Mesodermal cell (in vitro differentiated cells): ENCODE data around the gene CCT6B. TPM values are rescaled to one million over a fixed set of nuclear protein-coding genes. Genes with fewer than 3 reads are reported as not detected.
"Not testable (repeated sequence)": the region's sequence is repeated elsewhere in the genome, so short reads cannot be mapped to it uniquely, and the experiment has no call there.

Source experiments
- H3K27ac ChIP-seq: 2 replicates; pipeline ENCODE4 v1.7.0; 2013; ENCODE audit warnings: mild to moderate bottlenecking, low read depth, low read length, moderate library complexity; ENCODE audit not compliant: severe bottlenecking
- H3K36me3 ChIP-seq: 2 replicates; pipeline ENCODE4 v1.7.1; 2013; ENCODE audit warnings: mild to moderate bottlenecking, low read length, moderate library complexity; ENCODE audit not compliant: control insufficient read depth, insufficient read depth
- H3K4me1 ChIP-seq: one replicate; pipeline ENCODE4 v1.7.1; 2013; ENCODE audit warnings: mild to moderate bottlenecking, low read length; ENCODE audit not compliant: insufficient read depth, control insufficient read depth, poor library complexity, severe bottlenecking
- H3K4me3 ChIP-seq: 2 replicates; pipeline ENCODE4 v1.7.0; 2013; ENCODE audit warnings: low read length, control low read depth, mild to moderate bottlenecking; ENCODE audit not compliant: insufficient read depth, poor library complexity, severe bottlenecking; ENCODE audit errors: extremely low read depth
- H3K9me3 ChIP-seq: 2 replicates; pipeline ENCODE4 v1.7.1; 2013; ENCODE audit warnings: mild to moderate bottlenecking, low read length, moderate library complexity; ENCODE audit not compliant: control insufficient read depth
- WGBS, 2 experiments: methylation state at CpG; one replicate each; pipeline ENCODE4 v1.1.5; 2013; ENCODE audit warnings: missing lambda C conversion rate in 2 of 2; ENCODE audit not compliant: insufficient coverage in 2 of 2; 5-methylcytosine and 5-hydroxymethylcytosine counted together
- polyA plus RNA-seq, 2 experiments: library from polyadenylated mRNA; stranded (reverse); fragments of 50-300 nt; gene quantifications; one replicate each; pipeline ENCODE4 v1.2.3, GENCODE V29; 2013

The CCT6B gene, protein sequence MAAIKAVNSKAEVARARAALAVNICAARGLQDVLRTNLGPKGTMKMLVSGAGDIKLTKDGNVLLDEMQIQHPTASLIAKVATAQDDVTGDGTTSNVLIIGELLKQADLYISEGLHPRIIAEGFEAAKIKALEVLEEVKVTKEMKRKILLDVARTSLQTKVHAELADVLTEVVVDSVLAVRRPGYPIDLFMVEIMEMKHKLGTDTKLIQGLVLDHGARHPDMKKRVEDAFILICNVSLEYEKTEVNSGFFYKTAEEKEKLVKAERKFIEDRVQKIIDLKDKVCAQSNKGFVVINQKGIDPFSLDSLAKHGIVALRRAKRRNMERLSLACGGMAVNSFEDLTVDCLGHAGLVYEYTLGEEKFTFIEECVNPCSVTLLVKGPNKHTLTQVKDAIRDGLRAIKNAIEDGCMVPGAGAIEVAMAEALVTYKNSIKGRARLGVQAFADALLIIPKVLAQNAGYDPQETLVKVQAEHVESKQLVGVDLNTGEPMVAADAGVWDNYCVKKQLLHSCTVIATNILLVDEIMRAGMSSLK
- polyA plus RNA-seq (2013, experiment 1 of 2): 1.0 TPM
- 1.8 TPM for polyA plus RNA-seq (2013, experiment 2 of 2)

DNA sequence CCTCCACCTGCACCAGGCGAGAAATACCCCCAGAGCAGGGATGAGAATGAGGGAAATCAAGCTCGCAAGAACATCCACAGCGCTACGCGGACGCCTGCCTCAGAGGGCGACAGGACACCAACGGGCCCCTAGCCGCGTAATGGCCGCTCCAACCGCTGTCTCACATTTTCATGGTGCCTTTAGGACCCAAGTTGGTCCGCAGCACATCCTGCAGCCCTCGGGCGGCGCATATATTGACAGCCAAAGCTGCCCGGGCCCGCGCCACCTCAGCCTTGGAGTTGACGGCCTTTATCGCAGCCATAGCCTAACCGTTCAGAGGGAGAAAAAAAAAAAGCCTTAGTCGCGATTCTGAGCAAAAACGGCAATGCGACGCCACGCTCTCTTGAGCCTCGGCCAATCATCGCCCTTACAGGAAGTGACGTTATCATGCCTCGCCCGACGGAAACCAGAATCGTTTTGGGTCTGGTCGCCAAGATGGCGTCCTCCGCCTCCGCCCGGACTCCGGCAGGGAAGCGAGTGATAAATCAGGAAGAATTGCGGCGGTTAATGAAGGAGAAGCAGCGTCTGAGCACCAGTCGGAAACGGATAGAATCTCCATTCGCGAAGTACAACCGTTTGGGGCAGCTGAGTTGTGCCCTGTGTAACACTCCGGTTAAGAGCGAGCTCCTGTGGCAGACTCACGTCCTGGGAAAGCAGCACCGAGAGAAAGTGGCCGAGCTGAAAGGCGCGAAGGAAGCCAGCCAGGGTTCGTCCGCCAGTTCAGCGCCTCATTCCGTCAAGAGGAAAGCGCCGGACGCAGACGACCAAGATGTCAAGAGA, at the start of gene CCT6B, which contains the start of gene ZNF830:
TSS of gene CCT6B (minus strand) at position 368 of the 819 bp plus-strand sequence. CDS start at position 301, 67 bp downstream.
TSS of gene ZNF830 (plus strand) at position 448 of the 819 bp plus-strand sequence. CDS start at position 475, 27 bp downstream.
- WGBS, 2 experiments: 0% methylated on average over 57 to 59 of the region's 65 CpGs

DNA sequence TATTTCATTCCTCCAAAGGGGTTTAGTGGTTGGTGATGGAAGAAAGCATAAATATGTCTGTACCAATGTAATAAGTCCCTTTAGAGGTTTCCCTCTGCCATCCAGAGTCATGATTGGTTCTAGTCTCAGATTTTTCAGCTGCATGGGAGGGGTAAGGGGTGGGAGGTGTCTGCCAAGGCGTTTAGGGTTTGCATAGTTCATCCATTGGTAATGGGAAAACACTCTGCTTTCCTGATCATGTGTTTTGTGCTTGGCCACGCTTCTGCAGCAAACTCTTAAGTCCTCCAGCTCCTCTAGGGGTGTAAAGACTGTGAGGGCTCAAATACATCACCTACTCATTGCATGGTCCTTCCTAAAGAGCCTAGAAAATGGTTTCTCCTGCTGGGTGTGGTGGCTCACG, 48.8 kb upstream of the CCT6B start:
- no peak overlapping the region for H3K4me3 ChIP-seq
- WGBS, 2 experiments: 73% methylated on average over 2 of the region's 3 CpGs; no CpG with 5 or more reads in 1 of the 2 experiments
- no peaks in the 10 kb centered on the region for H3K9me3 ChIP-seq
- peaks cover 43% of the 10 kb centered on the region for H3K36me3 ChIP-seq
- H3K4me1 ChIP-seq: no peaks in the 10 kb centered on the region
- no peak overlapping the region for H3K27ac ChIP-seq

More for the DNA sequence above, at the start of gene CCT6B, which contains the start of gene ZNF830:
- H3K36me3 ChIP-seq: peaks cover 25% of the 10 kb centered on the region
- H3K9me3 ChIP-seq: no peaks in the 10 kb centered on the region
- peak within 1 kb of the TSS; percentile 95 for H3K27ac ChIP-seq
- peak within 1 kb of the TSS; percentile 91 for H3K4me3 ChIP-seq
- peaks cover 6% of the 10 kb centered on the region for H3K4me1 ChIP-seq

DNA sequence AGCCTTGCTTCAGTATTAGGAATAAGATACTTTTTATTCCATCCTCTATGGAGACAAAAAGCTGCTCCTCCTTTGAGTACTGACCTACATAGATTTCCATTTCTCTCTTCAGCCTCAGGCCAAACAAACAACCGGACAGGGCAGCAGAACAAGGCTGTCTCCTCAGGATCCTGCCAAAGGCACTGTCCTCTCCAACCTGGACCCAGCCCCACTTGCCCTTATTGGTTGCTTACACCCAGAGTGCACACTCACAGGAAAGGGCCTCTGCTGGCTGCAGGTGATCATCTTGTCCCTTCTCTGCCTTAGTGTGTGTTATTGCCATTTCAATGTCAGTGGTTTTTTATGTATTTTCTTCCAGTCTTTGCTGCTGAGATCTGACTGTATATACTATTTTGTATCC, 45.7 kb upstream of the CCT6B start:
- Histone ChIP-seq H3K4me1 (no peaks in the 10 kb centered on the region), H3K36me3 (peaks cover 70% of the 10 kb centered on the region), H3K9me3 (no peaks in the 10 kb centered on the region), H3K4me3 (no peak overlapping the region), H3K27ac (no peak overlapping the region)
- 83 to 100% methylated on average over 1 of the region's 1 CpG for WGBS, 2 experiments

DNA sequence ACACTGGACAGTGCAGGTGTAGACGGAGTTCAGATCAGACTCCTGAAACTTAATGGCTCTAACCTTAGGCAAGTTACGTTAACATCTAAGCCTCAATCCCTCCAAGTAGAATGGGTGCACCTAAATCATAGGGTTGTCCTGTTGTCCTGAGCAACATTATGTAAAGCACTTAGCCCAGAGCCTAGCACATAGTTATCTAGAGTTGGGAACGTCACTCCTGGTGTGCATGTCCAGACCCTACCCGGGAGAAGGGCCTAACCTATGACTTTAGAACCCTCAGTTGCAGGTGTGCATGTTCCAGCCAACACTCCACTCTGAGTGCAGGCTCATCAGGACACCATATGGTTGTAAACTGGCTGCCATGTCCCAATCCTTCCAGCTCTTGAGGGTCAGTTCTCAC, 45.1 kb upstream of the CCT6B start:
- H3K4me1 ChIP-seq: no peaks in the 10 kb centered on the region
- H3K36me3 ChIP-seq: peaks cover 77% of the 10 kb centered on the region
- WGBS, 2 experiments: 81 to 85% methylated on average over 3 of the region's 4 CpGs
- H3K4me3 ChIP-seq: no peak overlapping the region
- H3K9me3 ChIP-seq: no peaks in the 10 kb centered on the region
- no peak overlapping the region for H3K27ac ChIP-seq

DNA sequence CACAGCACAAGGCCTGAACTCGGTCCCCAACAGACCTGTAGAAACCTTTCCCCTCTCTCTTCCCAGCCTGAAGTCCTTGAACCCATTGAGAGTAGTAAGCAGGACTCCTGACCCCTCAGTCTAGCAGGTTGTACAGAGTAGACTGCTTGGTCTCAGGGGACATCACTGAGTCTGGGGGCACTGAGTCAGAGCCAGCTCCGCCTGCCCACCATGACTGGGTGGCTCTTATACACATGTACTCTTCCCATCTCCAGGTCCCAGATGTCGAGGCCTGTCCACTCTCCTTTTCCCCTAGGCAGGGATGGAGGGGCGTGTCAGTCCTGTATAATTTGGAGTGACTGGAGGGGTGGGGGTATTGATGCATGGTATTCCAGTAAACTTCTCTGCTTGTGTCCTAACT, 42.5 kb upstream of the CCT6B start:
- H3K4me3 ChIP-seq: no peak overlapping the region
- WGBS, 2 experiments: 75 to 82% methylated on average over 1 to 2 of the region's 4 CpGs
- H3K36me3 ChIP-seq: peaks cover 93% of the 10 kb centered on the region
- no peaks in the 10 kb centered on the region for H3K4me1 ChIP-seq
- H3K27ac ChIP-seq: no peak overlapping the region
- H3K9me3 ChIP-seq: no peaks in the 10 kb centered on the region

DNA sequence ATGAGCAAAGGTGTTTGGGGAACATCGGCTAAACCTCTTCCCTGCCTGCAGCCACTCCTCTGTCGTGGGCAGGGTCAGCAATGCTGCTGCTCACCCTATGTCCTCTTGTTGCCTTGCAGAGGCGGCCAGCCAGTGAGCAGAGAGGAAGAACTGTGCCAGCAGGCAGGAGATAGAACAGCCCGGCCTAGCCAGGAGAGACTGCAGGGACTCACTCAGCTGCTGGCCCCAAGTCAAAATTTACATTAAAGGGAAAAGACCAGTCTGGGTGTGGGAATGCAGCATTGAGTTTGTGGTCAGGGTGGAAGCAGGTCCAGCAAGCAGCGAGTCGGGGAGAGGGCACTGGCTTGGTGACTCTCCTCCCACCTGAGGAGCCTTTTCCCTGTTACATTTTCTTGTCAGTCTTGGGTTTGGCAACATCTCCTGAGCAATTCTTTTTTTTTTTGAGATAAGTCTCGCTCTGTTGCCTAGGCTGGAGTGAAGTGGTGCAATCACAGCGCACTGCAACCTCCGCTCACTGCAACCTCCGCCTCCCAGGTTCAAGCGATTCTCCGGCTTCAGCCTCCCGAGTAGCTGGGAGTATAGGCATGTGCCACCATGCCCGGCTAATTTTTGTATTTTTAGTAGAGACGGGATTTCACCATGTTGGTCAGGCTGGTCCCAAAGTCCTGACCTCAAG, 41.8 kb upstream of the CCT6B start:
- Histone ChIP-seq H3K27ac (no peak overlapping the region), H3K4me3 (no peak overlapping the region), H3K4me1 (no peaks in the 10 kb centered on the region), H3K36me3 (peaks cover 92% of the 10 kb centered on the region), H3K9me3 (no peaks in the 10 kb centered on the region)
- 91 to 93% methylated on average over 12 to 15 of the region's 15 CpGs for WGBS, 2 experiments

DNA sequence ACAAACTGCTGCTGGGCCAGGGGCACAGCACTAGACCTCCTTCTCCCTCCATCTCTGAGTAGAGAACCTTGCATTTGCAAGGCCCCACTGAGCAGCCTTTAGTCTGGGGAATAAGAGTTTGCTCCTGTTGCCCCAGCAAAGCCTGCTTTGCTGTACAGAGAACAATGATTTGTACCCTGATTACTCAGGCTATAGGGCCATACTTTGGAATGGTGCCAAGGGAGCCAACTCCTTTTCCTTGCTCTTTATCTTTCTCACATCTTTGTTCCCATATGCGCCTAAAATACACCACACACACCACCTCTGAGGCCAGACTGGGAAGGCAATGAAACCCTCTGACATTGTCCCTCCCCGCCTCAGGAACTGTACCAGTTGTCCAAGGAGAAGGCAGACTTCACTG, 40.3 kb upstream of the CCT6B start:
- Histone ChIP-seq H3K36me3 (peaks cover 87% of the 10 kb centered on the region), H3K27ac (no peak overlapping the region), H3K9me3 (no peaks in the 10 kb centered on the region), H3K4me1 (no peaks in the 10 kb centered on the region), H3K4me3 (no peak overlapping the region)
- WGBS, 2 experiments: 100% methylated on average over 2 of the region's 2 CpGs; no CpG with 5 or more reads in 1 of the 2 experiments

DNA sequence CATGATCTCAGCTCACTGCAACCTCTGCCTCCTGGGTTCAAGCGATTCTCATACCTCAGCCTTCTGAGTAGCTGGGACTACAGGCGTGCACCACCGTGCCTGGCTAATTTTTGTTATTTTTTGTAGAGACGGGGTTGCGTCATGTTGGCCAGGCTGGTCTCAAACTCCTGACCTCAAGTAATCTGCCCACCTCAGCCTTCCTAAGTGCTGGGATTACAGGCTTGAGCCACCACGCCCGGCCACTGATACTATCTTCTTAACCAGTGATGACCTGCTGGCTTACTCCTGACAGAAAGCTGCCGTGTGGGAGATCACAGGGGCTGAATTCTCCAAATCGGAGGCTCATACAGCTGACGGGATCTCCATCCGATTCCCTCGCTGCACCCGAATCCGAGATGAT, 39.7 kb upstream of the CCT6B start:
- peaks cover 87% of the 10 kb centered on the region for H3K36me3 ChIP-seq
- H3K9me3 ChIP-seq, H3K4me1 ChIP-seq, H3K4me3 ChIP-seq, H3K27ac ChIP-seq: not testable (repeated sequence)
- 89 to 96% methylated on average over 13 to 14 of the region's 14 CpGs for WGBS, 2 experiments

DNA sequence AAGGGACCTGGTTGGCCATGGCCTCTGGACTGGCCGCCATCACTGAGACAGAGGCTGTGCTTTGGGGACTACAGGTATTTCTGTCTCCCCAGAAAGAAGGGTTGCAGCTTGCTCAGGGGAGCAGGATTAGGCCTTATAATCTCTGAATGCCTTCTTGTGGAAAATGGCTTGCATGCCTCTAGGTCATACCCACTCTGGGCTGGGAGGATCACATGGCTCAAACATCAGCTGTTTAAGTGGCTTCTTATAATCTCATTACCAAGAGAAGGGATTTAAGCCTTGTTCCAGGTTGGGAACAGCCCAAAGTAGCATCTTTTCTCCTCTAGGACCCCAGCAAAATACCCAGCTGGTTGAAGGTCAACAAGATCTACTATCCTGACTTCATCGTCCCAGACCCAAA, 38.2 kb upstream of the CCT6B start:
- Histone ChIP-seq H3K27ac (no peak overlapping the region), H3K9me3 (no peaks in the 10 kb centered on the region), H3K4me3 (no peak overlapping the region), H3K36me3 (peaks cover 89% of the 10 kb centered on the region), H3K4me1 (no peaks in the 10 kb centered on the region)
- 100% methylated on average over 1 of the region's 2 CpGs for WGBS, 2 experiments

DNA sequence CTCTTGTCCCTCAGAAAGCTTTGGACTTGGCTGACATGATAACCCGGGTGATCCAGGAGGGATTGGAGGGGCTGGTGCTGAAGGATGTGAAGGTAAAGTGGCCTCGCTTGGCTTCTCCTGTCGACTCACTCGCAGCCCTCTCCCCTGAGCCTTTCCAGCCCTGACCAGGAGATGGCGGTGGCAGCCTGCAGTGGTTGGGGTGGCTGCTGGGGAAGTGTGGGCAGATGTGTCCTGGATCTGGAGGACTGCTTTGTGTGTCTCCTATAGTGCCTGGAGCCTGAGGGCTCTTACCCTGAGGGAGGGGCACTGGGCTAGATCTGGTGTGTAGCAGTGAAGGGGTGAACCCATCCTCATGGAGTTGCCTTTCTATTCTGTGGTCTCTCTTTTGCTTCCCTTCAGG, 36.9 kb upstream of the CCT6B start:
- no peak overlapping the region for H3K4me3 ChIP-seq
- H3K27ac ChIP-seq: no peak overlapping the region
- peaks cover 89% of the 10 kb centered on the region for H3K36me3 ChIP-seq
- no peaks in the 10 kb centered on the region for H3K9me3 ChIP-seq
- no peaks in the 10 kb centered on the region for H3K4me1 ChIP-seq
- 66 to 83% methylated on average over 1 to 2 of the region's 5 CpGs for WGBS, 2 experiments
